ENCODE measurements around the gene EDIL3. TPM values are rescaled to one million over a fixed set of nuclear protein-coding genes. Genes with fewer than 3 reads are reported as not detected.
"Not testable (repeated sequence)": the region's sequence is repeated elsewhere in the genome, so short reads cannot be mapped to it uniquely, and the experiment has no call there.

Gene EDIL3
- total RNA-seq, 6 donors from 2014 or later = 14.7 to 40.1 (median 17.7) TPM

DNA sequence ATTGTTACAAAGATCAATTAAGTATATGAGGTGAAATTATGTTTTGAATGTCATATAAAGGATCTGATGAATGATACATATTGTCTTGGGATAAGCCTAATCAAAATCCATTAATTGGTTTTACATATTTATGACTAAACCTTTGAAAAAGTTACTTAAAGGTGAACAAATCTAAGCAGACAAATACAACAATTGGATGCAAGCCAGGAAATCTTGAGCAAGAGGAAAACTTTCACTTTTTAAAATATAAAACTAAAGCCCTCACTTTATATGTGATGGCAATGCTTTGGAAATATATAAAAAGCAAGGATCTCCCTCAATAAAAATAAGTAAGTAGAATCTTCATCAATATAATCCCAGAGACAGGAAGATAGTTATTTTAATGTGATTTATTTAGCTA, 80.1 kb downstream of the EDIL3 start:
- Histone ChIP-seq H3K4me3 (no peak overlapping the region), H3K27ac (no peak overlapping the region), H3K9me3 (no peaks in the 10 kb centered on the region), H3K4me1 (peaks cover 0 to 9% (median 3%) of the 10 kb centered on the region in 4 donors), H3K36me3 (no peaks in the 10 kb centered on the region), H3K27me3 (no peaks in the 10 kb centered on the region)
- ATAC-seq (ENCODE audit: low FRiP score in 2 of 2) (no peak), DNase-seq (no peak)
- TF ChIP-seq EP300 (IDR thresholded peaks at IDR 0.05) = no peak

DNA sequence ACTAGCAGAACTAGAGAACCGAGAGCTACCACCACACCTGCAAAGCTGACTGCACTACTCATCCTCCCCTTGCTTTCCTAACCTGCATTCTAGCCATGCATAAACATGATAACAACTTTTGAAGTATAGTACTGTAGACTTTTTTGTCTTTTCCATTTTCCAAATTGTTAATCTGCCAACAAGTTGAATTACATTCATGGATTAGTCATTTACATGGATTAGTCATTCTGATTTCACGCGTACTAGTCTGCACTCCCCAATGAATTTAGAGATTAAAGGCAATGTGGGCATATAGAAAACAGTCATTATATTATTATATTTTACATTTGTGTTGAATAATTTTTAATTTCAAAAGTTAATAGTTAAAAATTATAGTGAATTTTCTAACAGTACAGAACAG, 81.4 kb downstream of the EDIL3 start:
- H3K9me3 ChIP-seq = no peaks in the 10 kb centered on the region
- DNase-seq (no peak), ATAC-seq (ENCODE audit: low FRiP score in 2 of 2) (no peak)
- no peak for TF ChIP-seq POLR2A (IDR thresholded peaks at IDR 0.05)
- TF ChIP-seq EP300 (IDR thresholded peaks at IDR 0.05) = no peak
- no peak for TF ChIP-seq POLR2AphosphoS5 (IDR thresholded peaks at IDR 0.05)
- TF ChIP-seq, protein P1, sequence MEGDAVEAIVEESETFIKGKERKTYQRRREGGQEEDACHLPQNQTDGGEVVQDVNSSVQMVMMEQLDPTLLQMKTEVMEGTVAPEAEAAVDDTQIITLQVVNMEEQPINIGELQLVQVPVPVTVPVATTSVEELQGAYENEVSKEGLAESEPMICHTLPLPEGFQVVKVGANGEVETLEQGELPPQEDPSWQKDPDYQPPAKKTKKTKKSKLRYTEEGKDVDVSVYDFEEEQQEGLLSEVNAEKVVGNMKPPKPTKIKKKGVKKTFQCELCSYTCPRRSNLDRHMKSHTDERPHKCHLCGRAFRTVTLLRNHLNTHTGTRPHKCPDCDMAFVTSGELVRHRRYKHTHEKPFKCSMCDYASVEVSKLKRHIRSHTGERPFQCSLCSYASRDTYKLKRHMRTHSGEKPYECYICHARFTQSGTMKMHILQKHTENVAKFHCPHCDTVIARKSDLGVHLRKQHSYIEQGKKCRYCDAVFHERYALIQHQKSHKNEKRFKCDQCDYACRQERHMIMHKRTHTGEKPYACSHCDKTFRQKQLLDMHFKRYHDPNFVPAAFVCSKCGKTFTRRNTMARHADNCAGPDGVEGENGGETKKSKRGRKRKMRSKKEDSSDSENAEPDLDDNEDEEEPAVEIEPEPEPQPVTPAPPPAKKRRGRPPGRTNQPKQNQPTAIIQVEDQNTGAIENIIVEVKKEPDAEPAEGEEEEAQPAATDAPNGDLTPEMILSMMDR (IDR thresholded peaks at IDR 0.05) = no peak
- H3K4me1 ChIP-seq = peaks cover 0 to 9% (median 3%) of the 10 kb centered on the region in 4 donors
- H3K4me3 ChIP-seq = no peak overlapping the region
- H3K27ac ChIP-seq = no peak overlapping the region
- no peaks in the 10 kb centered on the region for H3K36me3 ChIP-seq
- 97 to 98% methylated on average over 3 of the region's 3 CpGs for WGBS, 2 donors
- no peaks in the 10 kb centered on the region for H3K27me3 ChIP-seq

DNA sequence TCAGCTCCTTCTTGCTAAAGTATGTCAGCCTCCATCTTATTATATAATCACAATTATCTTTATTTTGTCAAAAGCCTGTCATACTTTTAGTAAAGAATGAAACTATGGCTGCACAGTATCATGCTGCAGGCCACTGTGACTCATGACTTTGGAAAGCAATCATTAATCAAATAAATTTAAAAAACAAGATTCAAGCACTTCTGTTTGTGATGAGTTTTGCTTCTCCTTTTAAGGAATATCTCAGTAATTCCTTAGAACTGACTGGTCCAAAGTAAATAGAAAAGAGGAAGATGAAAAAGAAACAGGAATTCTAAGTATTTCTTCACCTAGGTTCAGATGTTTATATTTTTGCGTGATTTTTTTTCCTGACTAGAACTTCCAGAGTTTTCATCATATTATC, 83.1 kb downstream of the EDIL3 start:
- Histone ChIP-seq H3K27me3 (no peaks in the 10 kb centered on the region), H3K4me3 (no peak overlapping the region), H3K36me3 (no peaks in the 10 kb centered on the region), H3K27ac (no peak overlapping the region), H3K4me1 (peaks cover 0 to 9% (median 3%) of the 10 kb centered on the region in 4 donors), H3K9me3 (no peaks in the 10 kb centered on the region)
- WGBS, 2 donors = 42 to 49% methylated on average over 1 of the region's 1 CpG
- DNase-seq (no peak), ATAC-seq (ENCODE audit: low FRiP score in 2 of 2) (no peak)
- no peak for TF ChIP-seq POLR2AphosphoS5 (IDR thresholded peaks at IDR 0.05)
- TF ChIP-seq EP300 (IDR thresholded peaks at IDR 0.05) = no peak

- Histone ChIP-seq H3K4me1 (peaks cover 0 to 5% (median 2%) of the 10 kb centered on the region in 4 donors), H3K36me3 (no peaks in the 10 kb centered on the region), H3K27me3 (no peaks in the 10 kb centered on the region), H3K27ac (no peak overlapping the region), H3K9me3 (no peaks in the 10 kb centered on the region), H3K4me3 (no peak overlapping the region)
- 70 to 74% methylated on average over 1 of the region's 1 CpG for WGBS, 2 donors
- no peak for DNase-seq
- TF ChIP-seq POLR2A (IDR thresholded peaks at IDR 0.05) = no peak
- no peak for TF ChIP-seq POLR2AphosphoS5 (IDR thresholded peaks at IDR 0.05)
- TF ChIP-seq EP300 (IDR thresholded peaks at IDR 0.05) = no peak
- TF ChIP-seq, protein P1 (IDR thresholded peaks at IDR 0.05) = no peak
- no peak for ATAC-seq (ENCODE audit: low FRiP score in 2 of 2)
These were observed 84.7 kb downstream of the EDIL3 start for GRCh38 chr5:84299959-84300358.

DNA sequence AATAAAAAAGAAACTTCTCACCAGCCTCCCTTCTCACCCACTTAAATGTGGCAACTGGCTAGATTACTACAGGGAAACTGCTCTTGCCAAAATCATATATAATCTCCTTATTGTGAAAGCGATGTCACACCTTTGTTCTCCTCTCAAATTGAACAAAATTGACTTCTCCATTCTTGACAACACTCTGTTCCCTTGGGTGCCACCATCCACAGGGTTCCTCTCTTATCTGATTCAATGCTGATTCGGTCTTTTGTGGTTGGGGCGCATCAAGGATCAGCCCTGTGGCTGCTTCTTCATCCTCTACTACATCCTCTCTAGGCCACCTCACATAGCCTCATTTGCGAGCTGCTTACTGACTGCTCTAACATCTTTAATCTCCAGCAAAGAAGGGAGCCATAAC, 86.1 kb downstream of the EDIL3 start:
- TF ChIP-seq, protein P1 (IDR thresholded peaks at IDR 0.05) = no peak
- TF ChIP-seq POLR2A (IDR thresholded peaks at IDR 0.05) (no peak), POLR2AphosphoS5 (IDR thresholded peaks at IDR 0.05) (no peak), EP300 (IDR thresholded peaks at IDR 0.05) (no peak)
- no peak for DNase-seq
- Histone ChIP-seq H3K4me1 (no peaks in the 10 kb centered on the region), H3K27me3 (no peaks in the 10 kb centered on the region), H3K36me3 (no peaks in the 10 kb centered on the region), H3K4me3 (no peak overlapping the region), H3K9me3 (no peaks in the 10 kb centered on the region), H3K27ac (no peak overlapping the region)
- no peak for ATAC-seq (ENCODE audit: low FRiP score in 2 of 2)
- WGBS, 2 donors = 81 to 88% methylated on average over 4 of the region's 4 CpGs

- not testable (repeated sequence) for DNase-seq; H3K4me1 ChIP-seq; H3K27ac ChIP-seq; H3K4me3 ChIP-seq; ATAC-seq (ENCODE audit: low FRiP score in 2 of 2); H3K36me3 ChIP-seq; H3K9me3 ChIP-seq; H3K27me3 ChIP-seq
- 63 to 65% methylated on average over 4 of the region's 4 CpGs for WGBS, 2 donors
These were observed 87.0 kb downstream of the EDIL3 start for GRCh38 chr5:84297641-84298040.

Measured in upper lobe of left lung (tissue), 6 donors.